Endothelial cell of umbilical vein (primary cell): ENCODE results near the gene MAP2K5. TPM values are rescaled to one million over a fixed set of nuclear protein-coding genes. Genes with fewer than 3 reads are reported as not detected.

Experiments used
- BruUV-seq: library from RNA; stranded (reverse); fragments of 400-500 nt; replicated peaks from 2 replicates; lab custom pipeline; 2021; lab: Mats Ljungman, UMichigan
- CTCF ChIA-PET: fragments of 300-600, 350-600 bp; sonication (Branson Sonifier 250); formaldehyde crosslinking; loops from one replicate; lab custom pipeline; 2021; ENCODE audit warnings: antibody characterized with exemption, inconsistent platforms; lab: Charles Lee
- POLR2A ChIA-PET: fragments of 300-600, 350-600 bp; sonication (Branson Sonifier 250); formaldehyde crosslinking; loops from one replicate; lab custom pipeline; 2021; ENCODE audit warnings: antibody characterized with exemption, inconsistent platforms; lab: Charles Lee
- DNase-seq: peaks from one replicate; pipeline ENCODE4 v3.0.0-alpha.2; 2011; ENCODE audit warnings: low read depth, low spot score
- FAIRE-seq: peaks from 2 replicates; lab custom pipeline; 2011; peaks lifted over from hg19 to GRCh38; lab: Jason Lieb, UNC
- H2AFZ ChIP-seq: 2 replicates; pipeline ENCODE4 v1.6.0; 2012; ENCODE audit warnings: low read depth, low read length, control low read depth, inconsistent platforms
- H3K27ac ChIP-seq: 2 replicates; pipeline ENCODE4 v1.5.1; 2011; ENCODE audit warnings: low read depth, mild to moderate bottlenecking, control low read depth, low read length, moderate library complexity; ENCODE audit not compliant: insufficient read depth
- H3K27me3 ChIP-seq, 2 experiments: 2 replicates each; pipeline versions ENCODE4 v1.6.0 to v1.6.1; 2011; ENCODE audit warnings: low read length in 2 of 2, mixed read lengths in 1 of 2; ENCODE audit not compliant: control insufficient read depth in 2 of 2, insufficient read depth in 2 of 2
- H3K36me3 ChIP-seq, 2 experiments: 2 replicates in 1 of 2; 3 replicates in 1 of 2; pipeline ENCODE4 v1.5.1; 2011; ENCODE audit warnings: low read length in 2 of 2, mild to moderate bottlenecking in 1 of 2, moderate library complexity in 1 of 2; ENCODE audit not compliant: control insufficient read depth in 2 of 2, insufficient read depth in 2 of 2; ENCODE audit errors: extremely low read depth in 1 of 2
- H3K4me1 ChIP-seq: 3 replicates; pipeline ENCODE4 v1.5.1; 2011; ENCODE audit warnings: mild to moderate bottlenecking, low read length; ENCODE audit not compliant: control insufficient read depth, insufficient read depth; ENCODE audit errors: extremely low read depth
- H3K4me2 ChIP-seq: 2 replicates; pipeline ENCODE4 v1.6.1; 2011; ENCODE audit warnings: low read length, control low read depth, mixed read lengths; ENCODE audit not compliant: insufficient read depth
- H3K4me3 ChIP-seq, 3 experiments: fragments of 200-600 bp in 1 of 3; sonication (generic), shearing (Covaris generic) in 1 of 3; replicated peaks in 1 of 3; 2 replicates each; pipeline ENCODE4 v1.5.1; 2011 to 2016; ENCODE audit warnings: control low read depth in 3 of 3, low read length in 3 of 3, mild to moderate bottlenecking in 2 of 3, inconsistent platforms in 1 of 3, low read depth in 1 of 3, moderate library complexity in 1 of 3; ENCODE audit not compliant: insufficient read depth in 1 of 3
- H3K79me2 ChIP-seq: 2 replicates; pipeline ENCODE4 v1.6.0; 2012; ENCODE audit warnings: low read length, inconsistent platforms; ENCODE audit not compliant: control insufficient read depth, insufficient read depth
- H3K9ac ChIP-seq: replicated peaks from 2 replicates; pipeline ENCODE3; 2011; ENCODE audit warnings: low read length, control low read depth; ENCODE audit not compliant: insufficient read depth; ENCODE audit errors: extremely low read depth
- H3K9me1 ChIP-seq: replicated peaks from 3 replicates; pipeline ENCODE4 v1.6.0; 2011; ENCODE audit warnings: mild to moderate bottlenecking, low read length; ENCODE audit not compliant: control insufficient read depth, insufficient read depth; ENCODE audit errors: extremely low read depth
- H3K9me3 ChIP-seq: replicated peaks from 2 replicates; pipeline ENCODE4 v1.5.1; 2012; ENCODE audit warnings: low read length, inconsistent platforms; ENCODE audit not compliant: control insufficient read depth, insufficient read depth
- H4K20me1 ChIP-seq: replicated peaks from 2 replicates; pipeline ENCODE3; 2011; ENCODE audit warnings: mild to moderate bottlenecking, low read length; ENCODE audit not compliant: control insufficient read depth, insufficient read depth; ENCODE audit errors: extremely low read depth
- EZH2 ChIP-seq: IDR thresholded peaks from 2 replicates; pipeline ENCODE4 v1.6.1; 2012; ENCODE audit warnings: borderline replicate concordance, low read depth, mild to moderate bottlenecking, moderate library complexity, low read length, inconsistent platforms; ENCODE audit not compliant: severe bottlenecking
- FOS ChIP-seq: IDR thresholded peaks from 2 replicates; pipeline ENCODE4 v1.6.1; 2011; ENCODE audit warnings: mild to moderate bottlenecking, low read length, moderate library complexity, borderline replicate concordance; ENCODE audit not compliant: insufficient read depth
- GATA2 ChIP-seq: IDR thresholded peaks from 2 replicates; pipeline ENCODE4 v1.7.0; 2011; ENCODE audit warnings: low read depth, mild to moderate bottlenecking, moderate library complexity, mixed read lengths, low read length; ENCODE audit not compliant: insufficient read length, insufficient read depth
- JUN ChIP-seq: IDR thresholded peaks from 2 replicates; pipeline ENCODE4 v1.6.1; 2011; ENCODE audit warnings: borderline replicate concordance, low read depth; ENCODE audit not compliant: insufficient read length, insufficient read depth
- MYC ChIP-seq: IDR thresholded peaks from one replicate; pipeline ENCODE4 v1.6.1; 2011; ENCODE audit warnings: mild to moderate bottlenecking, low read depth, low read length
- POLR2A ChIP-seq: IDR thresholded peaks from 2 replicates; pipeline ENCODE4 v1.6.1; 2012; ENCODE audit warnings: low read depth, mild to moderate bottlenecking, control low read depth, low read length
- POLR2AphosphoS5 ChIP-seq: IDR thresholded peaks from 2 replicates; pipeline ENCODE4 v1.6.1; 2012; ENCODE audit warnings: low read depth, mild to moderate bottlenecking, control low read depth, low read length, moderate library complexity; ENCODE audit not compliant: insufficient read depth
- dilution Hi-C: fragments of 300-500 bp; cut with MboI; formaldehyde crosslinking; loops from one replicate; pipeline ENCODE4 v1.15.0; 2019; ENCODE audit warnings: low sequenced_read_pairs; ENCODE audit not compliant: extremely low pct_ligation_motif_present
- intact Hi-C: fragments of 100-400 bp; cut with micrococcal nuclease; formaldehyde crosslinking; loops from one replicate; pipeline ENCODE4 v1.10.0; 2022
- polyA plus RNA-seq, 4 experiments: library from polyadenylated mRNA; depleted of rRNA in 3 of 4; stranded (reverse) in 3 of 4; unstranded in 1 of 4; fragments of >200 nt; gene quantifications; 2 replicates each; pipeline versions ENCODE4 v1.2.1 to v1.2.3, GENCODE V29; 2011 to 2012; ENCODE audit warnings: missing spikeins in 1 of 4
- total RNA-seq: library from RNA; stranded (reverse); gene quantifications from 2 replicates; pipeline ENCODE4 v1.2.3, GENCODE V29; 2021
- TF ChIP-seq, protein P1 (sequence below): IDR thresholded peaks from 2 replicates; pipeline ENCODE4 v1.6.1; 2011; ENCODE audit not compliant: insufficient read depth, insufficient read length
- TF ChIP-seq, protein P2 (sequence below), 2 donors: IDR thresholded peaks; 1 replicate in 1 of 2; 2 replicates in 1 of 2; pipeline ENCODE4 v1.5.1; 2011; ENCODE audit warnings: low read length in 2 of 2, mild to moderate bottlenecking in 2 of 2, moderate library complexity in 2 of 2, control low read depth in 1 of 2, inconsistent platforms in 1 of 2, low read depth in 1 of 2; ENCODE audit not compliant: insufficient read depth in 1 of 2; ENCODE audit errors: extremely low read depth in 1 of 2

MAP2K5 gene
- total and polyA plus RNA-seq, 2 donors (not counting 3 experiments of a cell fraction or from before 2014, with no cell fraction given): 4.9 to 24.7 TPM

DNA sequence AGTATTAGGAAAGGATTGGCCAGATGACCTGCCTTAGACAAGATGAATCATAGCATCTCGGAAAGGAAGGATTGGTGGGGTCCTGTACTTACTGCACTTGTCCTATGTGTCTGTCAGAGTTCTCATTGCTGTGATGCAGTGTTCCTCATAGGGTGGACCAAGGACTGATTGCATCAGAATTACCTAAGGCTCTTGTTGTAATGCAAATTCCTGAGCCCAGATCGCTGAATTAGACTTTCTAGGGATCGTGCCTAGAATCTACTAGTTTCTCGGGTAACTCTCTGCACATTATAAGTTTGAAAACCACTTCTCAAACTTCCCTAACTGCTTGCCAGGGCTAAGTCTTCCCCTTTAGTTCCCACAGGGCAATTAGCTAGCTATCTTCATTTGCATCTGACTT, 207.9 kb downstream of the MAP2K5 start:
- Histone ChIP-seq H3K9ac (no peak overlapping the region), H3K36me3 (no peaks in the 10 kb centered on the region), H2AFZ (no peak overlapping the region), H3K4me3 (no peak overlapping the region), H3K4me2 (no peak overlapping the region), H3K4me1 (no peaks in the 10 kb centered on the region), H4K20me1 (no peaks in the 10 kb centered on the region), H3K9me3 (no peaks in the 10 kb centered on the region), H3K9me1 (no peaks in the 10 kb centered on the region), H3K27ac (no peak overlapping the region), H3K79me2 (no peaks in the 10 kb centered on the region), H3K27me3 (no peaks in the 10 kb centered on the region)
- FAIRE-seq: no peak
- ChIA-PET POLR2A (no interaction called here), CTCF (interaction anchor here (1.5 kb wide), 1 partner anchor 34 kb away, joined by 3 read pairs; no protein-coding TSS in a partner anchor)
- intact Hi-C loops (no loop called here), dilution Hi-C loops (no loop called here)
- BruUV-seq: no TSS peak
- TF ChIP-seq MYC (no peak), FOS (no peak), JUN (no peak), EZH2 (no peak), POLR2AphosphoS5 (no peak), POLR2A (no peak), GATA2 (no peak)
- TF ChIP-seq, protein P1, sequence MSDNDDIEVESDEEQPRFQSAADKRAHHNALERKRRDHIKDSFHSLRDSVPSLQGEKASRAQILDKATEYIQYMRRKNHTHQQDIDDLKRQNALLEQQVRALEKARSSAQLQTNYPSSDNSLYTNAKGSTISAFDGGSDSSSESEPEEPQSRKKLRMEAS: no peak
- TF ChIP-seq, protein P2, sequence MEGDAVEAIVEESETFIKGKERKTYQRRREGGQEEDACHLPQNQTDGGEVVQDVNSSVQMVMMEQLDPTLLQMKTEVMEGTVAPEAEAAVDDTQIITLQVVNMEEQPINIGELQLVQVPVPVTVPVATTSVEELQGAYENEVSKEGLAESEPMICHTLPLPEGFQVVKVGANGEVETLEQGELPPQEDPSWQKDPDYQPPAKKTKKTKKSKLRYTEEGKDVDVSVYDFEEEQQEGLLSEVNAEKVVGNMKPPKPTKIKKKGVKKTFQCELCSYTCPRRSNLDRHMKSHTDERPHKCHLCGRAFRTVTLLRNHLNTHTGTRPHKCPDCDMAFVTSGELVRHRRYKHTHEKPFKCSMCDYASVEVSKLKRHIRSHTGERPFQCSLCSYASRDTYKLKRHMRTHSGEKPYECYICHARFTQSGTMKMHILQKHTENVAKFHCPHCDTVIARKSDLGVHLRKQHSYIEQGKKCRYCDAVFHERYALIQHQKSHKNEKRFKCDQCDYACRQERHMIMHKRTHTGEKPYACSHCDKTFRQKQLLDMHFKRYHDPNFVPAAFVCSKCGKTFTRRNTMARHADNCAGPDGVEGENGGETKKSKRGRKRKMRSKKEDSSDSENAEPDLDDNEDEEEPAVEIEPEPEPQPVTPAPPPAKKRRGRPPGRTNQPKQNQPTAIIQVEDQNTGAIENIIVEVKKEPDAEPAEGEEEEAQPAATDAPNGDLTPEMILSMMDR (IDR thresholded peaks at IDR 0.05; ENCODE audit: extremely low read depth in 1 of 2, insufficient read depth in 1 of 2, low read depth in 1 of 2, low read length in 2 of 2): no peak
- DNase-seq: no peak
